ENCODE data around the gene EN2.

DNA sequence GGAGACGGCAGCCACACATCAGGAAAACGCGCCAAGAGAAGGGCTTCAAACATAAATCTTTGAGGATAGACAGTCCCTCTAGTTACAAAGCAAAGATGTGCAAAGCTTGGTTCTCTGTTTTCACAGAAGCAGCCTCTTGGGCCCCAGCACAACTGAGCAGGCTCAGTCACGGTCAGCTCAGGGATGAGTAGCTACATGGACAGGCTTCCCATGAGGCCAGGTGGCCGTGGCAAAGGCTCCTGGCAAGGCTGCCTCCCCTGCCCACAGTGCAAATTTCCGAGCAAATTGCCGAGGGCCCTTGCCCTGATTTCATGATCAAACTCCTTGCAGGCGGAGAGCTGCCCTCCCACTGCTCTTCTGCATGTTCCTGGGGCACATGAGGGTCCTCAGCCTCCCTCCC is 37.8 kb upstream of the EN2 start:
- no peak for TF ChIP-seq POLR2A (IDR thresholded peaks at IDR 0.05; ENCODE audit: low read depth, low read length)
- TF ChIP-seq CEBPB (IDR thresholded peaks at IDR 0.05; ENCODE audit: low read depth, low read length) = no peak
- TF ChIP-seq, protein P1, sequence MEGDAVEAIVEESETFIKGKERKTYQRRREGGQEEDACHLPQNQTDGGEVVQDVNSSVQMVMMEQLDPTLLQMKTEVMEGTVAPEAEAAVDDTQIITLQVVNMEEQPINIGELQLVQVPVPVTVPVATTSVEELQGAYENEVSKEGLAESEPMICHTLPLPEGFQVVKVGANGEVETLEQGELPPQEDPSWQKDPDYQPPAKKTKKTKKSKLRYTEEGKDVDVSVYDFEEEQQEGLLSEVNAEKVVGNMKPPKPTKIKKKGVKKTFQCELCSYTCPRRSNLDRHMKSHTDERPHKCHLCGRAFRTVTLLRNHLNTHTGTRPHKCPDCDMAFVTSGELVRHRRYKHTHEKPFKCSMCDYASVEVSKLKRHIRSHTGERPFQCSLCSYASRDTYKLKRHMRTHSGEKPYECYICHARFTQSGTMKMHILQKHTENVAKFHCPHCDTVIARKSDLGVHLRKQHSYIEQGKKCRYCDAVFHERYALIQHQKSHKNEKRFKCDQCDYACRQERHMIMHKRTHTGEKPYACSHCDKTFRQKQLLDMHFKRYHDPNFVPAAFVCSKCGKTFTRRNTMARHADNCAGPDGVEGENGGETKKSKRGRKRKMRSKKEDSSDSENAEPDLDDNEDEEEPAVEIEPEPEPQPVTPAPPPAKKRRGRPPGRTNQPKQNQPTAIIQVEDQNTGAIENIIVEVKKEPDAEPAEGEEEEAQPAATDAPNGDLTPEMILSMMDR (conservative IDR thresholded peaks at IDR 0.05; ENCODE audit: low read depth, low read length) = no peak
- TF ChIP-seq NFE2L2 (IDR thresholded peaks at IDR 0.05; ENCODE audit: low read depth, low read length) = no peak
- TF ChIP-seq RCOR1 (IDR thresholded peaks at IDR 0.05; ENCODE audit: insufficient replicate concordance, low read length) = no peak
- no peak for TF ChIP-seq MAFK (IDR thresholded peaks at IDR 0.05; ENCODE audit: low read depth, low read length)
